Measurements from ENCODE around the gene DCAF12. TPM values are rescaled to one million over a fixed set of nuclear protein-coding genes. Genes with fewer than 3 reads are reported as not detected.
A peak's percentile ranks its signal among the peaks of the same experiment; 100 is the strongest.

The DCAF12 gene
- total and polyA plus RNA-seq, 8 donors: 4.1 to 54.3 (median 21.4) TPM

GRCh38 chr9:34069831-34070230, 56.7 kb downstream of the DCAF12 start:
- 74 to 88% (median 82%) methylated on average over 6 of the region's 6 CpGs for WGBS, 5 donors
- no peak for TF ChIP-seq POLR2A (IDR thresholded peaks at IDR 0.05)
- intact Hi-C loops (cut with DNase I; ENCODE audit: low total_unique reads): no loop called here

GRCh38 chr9:34065541-34065940, 61.0 kb downstream of the DCAF12 start:
- Histone ChIP-seq H3K27ac (no peak overlapping the region), H3K4me1 (peaks cover 0 to 3% (median 0%) of the 10 kb centered on the region in 4 donors), H3K4me3 (no peak overlapping the region), H3K27me3 (no peaks in the 10 kb centered on the region), H3K36me3 (no peaks in the 10 kb centered on the region), H3K9me3 (no peaks in the 10 kb centered on the region)
- DNase-seq: no peak
- intact Hi-C loops (cut with DNase I; ENCODE audit: low total_unique reads): no loop called here
- TF ChIP-seq EP300 (IDR thresholded peaks at IDR 0.05) (no peak), POLR2AphosphoS5 (IDR thresholded peaks at IDR 0.05) (no peak), CTCF (IDR thresholded peaks at IDR 0.05) (no peak), POLR2A (IDR thresholded peaks at IDR 0.05) (no peak)
- 91 to 97% (median 94%) methylated on average over 3 of the region's 3 CpGs for WGBS, 5 donors

More at GRCh38 chr9:34069831-34070230, 56.7 kb downstream of the DCAF12 start:
- no peak overlapping the region for H3K27ac ChIP-seq
- H3K4me1 ChIP-seq: peaks cover 10 to 34% (median 24%) of the 10 kb centered on the region in 4 donors
- no peaks in the 10 kb centered on the region for H3K36me3 ChIP-seq
- H3K27me3 ChIP-seq: no peaks in the 10 kb centered on the region
- H3K4me3 ChIP-seq: no peak overlapping the region
- DNase-seq: no peak
- no peaks in the 10 kb centered on the region for H3K9me3 ChIP-seq

GRCh38 chr9:34059954-34060353, 66.5 kb downstream of the DCAF12 start:
- H3K4me3 ChIP-seq: no peak overlapping the region
- 78 to 91% (median 87%) methylated on average over 3 of the region's 3 CpGs for whole genome bisulfite sequencing, 5 donors
- DNase-seq: no peak
- H3K27me3 ChIP-seq: no peaks in the 10 kb centered on the region
- H3K9me3 ChIP-seq: no peaks in the 10 kb centered on the region
- intact Hi-C loops (cut with DNase I; ENCODE audit: low total_unique reads): no loop called here
- TF ChIP-seq POLR2A (IDR thresholded peaks at IDR 0.05) (no peak), POLR2AphosphoS5 (IDR thresholded peaks at IDR 0.05) (no peak), CTCF (IDR thresholded peaks at IDR 0.05) (no peak), EP300 (IDR thresholded peaks at IDR 0.05) (no peak)
- no peaks in the 10 kb centered on the region for H3K4me1 ChIP-seq
- H3K27ac ChIP-seq: no peak overlapping the region
- no peaks in the 10 kb centered on the region for H3K36me3 ChIP-seq

GRCh38 chr9:34059281-34059680, 67.2 kb downstream of the DCAF12 start:
- no peak for TF ChIP-seq CTCF (IDR thresholded peaks at IDR 0.05)
- no peaks in the 10 kb centered on the region for H3K27me3 ChIP-seq
- intact Hi-C loops (cut with DNase I; ENCODE audit: low total_unique reads): no loop called here
- no peak overlapping the region for H3K4me3 ChIP-seq
- H3K36me3 ChIP-seq: no peaks in the 10 kb centered on the region
- no peaks in the 10 kb centered on the region for H3K9me3 ChIP-seq
- H3K4me1 ChIP-seq: no peaks in the 10 kb centered on the region
- H3K27ac ChIP-seq: no peak overlapping the region
- WGBS, 5 donors: 29 to 53% (median 39%) methylated on average over 3 of the region's 3 CpGs
- no peak for DNase-seq

- intact Hi-C loops (cut with DNase I; ENCODE audit: low total_unique reads): no loop called here
These were observed 76.7 kb downstream of the DCAF12 start for GRCh38 chr9:34049630-34050384.

More at GRCh38 chr9:34049630-34050384, 76.7 kb downstream of the DCAF12 start:
- 24 to 34% (median 25%) methylated on average over 18 of the region's 18 CpGs for WGBS, 5 donors
- Histone ChIP-seq H3K27me3 (no peaks in the 10 kb centered on the region), H3K27ac (peak overlapping the region; percentile 84 to 95 (median 93)), H3K4me3 (peak overlapping the region; percentile 83 to 89 (median 84)), H3K36me3 (no peaks in the 10 kb centered on the region), H3K4me1 (peaks cover 17 to 44% (median 39%) of the 10 kb centered on the region in 4 donors), H3K9me3 (no peaks in the 10 kb centered on the region)
- no peak for TF ChIP-seq POLR2A (IDR thresholded peaks at IDR 0.05)
- TF ChIP-seq CTCF (IDR thresholded peaks at IDR 0.05): no peak
- no peak for TF ChIP-seq EP300 (IDR thresholded peaks at IDR 0.05)
- peak in 1 of 3 donors; percentile 2 for TF ChIP-seq POLR2AphosphoS5 (IDR thresholded peaks at IDR 0.05)
- DNase-seq: peak; percentile 28 to 65
